GM19395 (cell line): ENCODE data around the gene ASTL.
"Not testable (repeated sequence)": the region's sequence is repeated elsewhere in the genome, so short reads cannot be mapped to it uniquely, and the experiment has no call there.

ENCODE experiments used
- ATAC-seq: cut with Tn5 transposase; IDR thresholded peaks from one replicate; pipeline ENCODE4 v1.9.1; 2021; ENCODE audit warnings: mild to moderate bottlenecking, moderate library complexity; ENCODE audit not compliant: unreplicated experiment

The ASTL gene

DNA sequence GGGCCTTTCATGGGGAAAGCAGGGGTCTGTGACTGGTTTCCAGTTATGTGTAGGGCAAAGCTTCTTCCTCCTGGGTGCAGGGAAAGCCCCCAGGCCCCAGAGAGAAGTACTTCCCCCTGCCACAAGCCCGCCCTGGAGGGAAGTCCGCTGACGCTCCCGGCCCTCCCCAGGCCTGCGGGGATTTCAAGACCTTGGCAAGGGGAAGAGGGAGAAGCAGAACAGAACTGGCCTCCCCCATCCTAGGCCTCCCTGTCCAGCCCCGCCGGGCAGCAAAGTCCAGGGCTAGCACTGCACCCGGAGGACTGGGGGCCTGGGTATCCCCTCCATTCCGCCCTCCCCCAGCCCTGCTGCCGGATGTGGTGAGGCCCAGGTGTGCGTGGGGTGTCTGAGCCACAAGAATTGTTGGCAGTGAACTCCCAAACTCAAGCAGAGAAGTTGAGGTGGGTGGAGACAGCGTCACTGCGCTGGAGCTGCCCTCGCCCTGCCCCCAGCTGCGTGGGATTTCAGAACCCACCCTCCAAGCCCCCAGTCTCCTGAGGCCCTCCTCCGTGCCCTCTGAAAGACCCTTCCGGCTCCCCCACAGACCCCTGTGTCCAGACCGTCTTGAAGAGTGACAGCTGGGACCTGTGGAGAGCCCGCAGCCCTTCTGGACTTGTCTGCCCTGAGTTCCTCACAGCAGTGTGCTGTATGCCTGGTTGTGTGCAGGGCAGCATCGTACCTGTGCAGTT is 8.0 kb upstream of the ASTL start:
- peak; percentile 50 for ATAC-seq

DNA sequence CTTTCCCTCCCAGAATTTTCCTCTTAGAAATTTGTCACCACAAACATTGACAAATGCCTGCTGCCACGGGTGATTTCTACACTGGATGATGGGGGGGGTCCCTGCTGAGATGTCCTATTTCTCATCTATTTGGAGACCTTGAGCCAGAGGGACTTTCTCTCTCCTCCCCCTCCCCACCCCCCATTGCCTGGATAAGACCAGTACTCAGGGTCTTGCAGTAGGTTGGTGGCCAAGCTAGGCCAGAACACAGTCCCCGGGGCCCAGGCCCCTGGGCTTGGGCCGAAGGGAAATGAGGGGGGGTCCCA is 7.5 kb upstream of the ASTL start:
- ATAC-seq = no peak

- peak; percentile 52 for ATAC-seq
These were observed 6.9 kb upstream of the ASTL start, which contains the start of gene DUSP2 for GRCh38 chr2:96145036-96145847. TSS of gene DUSP2 (minus strand) at chr2:96145440. CDS start at chr2:96145354, 86 bp downstream.

- ATAC-seq = peak; percentile 1
These were observed 6.3 kb upstream of the ASTL start for GRCh38 chr2:96144481-96145035.

- ATAC-seq = no peak
These were observed 5.7 kb upstream of the ASTL start for GRCh38 chr2:96143848-96144480.

DNA sequence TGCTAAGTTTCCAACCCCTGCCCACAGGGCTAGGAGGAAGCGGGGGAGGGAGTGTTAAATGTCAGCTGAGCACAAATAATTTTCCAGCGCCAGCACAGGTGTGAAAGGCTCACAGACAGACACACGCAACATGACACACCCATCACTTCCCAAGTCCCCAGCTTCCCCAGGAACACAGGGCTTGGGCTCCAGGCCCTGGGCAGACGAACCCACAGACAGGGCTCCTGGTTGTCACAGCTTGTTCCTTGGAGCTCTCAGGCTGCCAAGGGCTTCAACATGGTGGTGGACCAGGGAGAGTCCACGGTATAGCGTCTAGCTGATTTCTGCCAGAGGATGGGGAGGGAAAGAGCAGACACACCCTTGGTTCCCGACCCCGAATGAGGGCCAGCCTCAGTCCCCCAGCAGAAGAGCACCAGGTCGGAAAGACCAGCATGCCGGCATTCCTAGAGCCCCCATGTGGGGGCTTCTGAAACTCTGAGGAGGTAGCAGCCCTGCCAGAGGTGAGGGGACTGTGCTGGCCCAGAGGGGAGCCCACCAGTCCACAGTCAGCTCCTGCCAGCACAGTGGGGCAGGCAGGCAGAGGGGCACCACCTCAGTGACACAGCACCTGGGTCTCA is 5.0 kb upstream of the ASTL start:
- no peak for ATAC-seq

GRCh38 chr2:96142217-96143113 is 4.2 kb upstream of the ASTL start:
- ATAC-seq = no peak

GRCh38 chr2:96141624-96141967 is 3.3 kb upstream of the ASTL start:
- ATAC-seq = not testable (repeated sequence)

GRCh38 chr2:96140941-96141623 is 2.8 kb upstream of the ASTL start:
- ATAC-seq = no peak

GRCh38 chr2:96139181-96139758 is 968 bp upstream of the ASTL start:
- no peak for ATAC-seq

- no peak for ATAC-seq
These were observed 752 bp downstream of the ASTL start for GRCh38 chr2:96137321-96138178.

DNA sequence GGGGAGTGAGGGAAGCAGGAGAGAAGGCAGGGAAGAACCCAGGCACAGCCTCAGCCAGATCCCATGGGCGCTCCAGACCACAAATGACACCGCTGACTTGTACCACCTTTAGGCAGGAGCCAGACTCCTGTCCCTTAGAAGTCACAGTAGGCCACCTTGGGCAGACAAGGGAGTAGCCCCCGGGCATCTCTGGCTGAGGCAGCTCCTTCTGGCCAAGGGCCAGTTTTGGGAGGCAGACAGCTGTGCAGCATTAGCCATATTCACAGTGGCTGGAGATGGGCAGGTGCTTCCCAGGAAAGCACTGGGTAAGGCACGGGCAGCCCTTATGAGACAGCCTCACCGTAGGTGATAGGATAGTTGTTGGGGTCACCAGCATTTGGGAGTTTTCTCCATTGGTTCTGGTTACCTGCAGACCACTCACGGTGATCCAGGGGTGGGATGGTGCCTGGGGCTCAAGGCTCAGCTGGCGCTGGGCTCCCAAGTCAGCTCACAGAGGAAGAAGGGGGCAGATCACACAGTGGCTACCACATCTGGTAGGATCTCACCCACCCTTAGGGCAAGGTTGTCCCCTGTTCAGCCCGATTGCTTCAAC is 2.1 kb downstream of the ASTL start:
- ATAC-seq = no peak

DNA sequence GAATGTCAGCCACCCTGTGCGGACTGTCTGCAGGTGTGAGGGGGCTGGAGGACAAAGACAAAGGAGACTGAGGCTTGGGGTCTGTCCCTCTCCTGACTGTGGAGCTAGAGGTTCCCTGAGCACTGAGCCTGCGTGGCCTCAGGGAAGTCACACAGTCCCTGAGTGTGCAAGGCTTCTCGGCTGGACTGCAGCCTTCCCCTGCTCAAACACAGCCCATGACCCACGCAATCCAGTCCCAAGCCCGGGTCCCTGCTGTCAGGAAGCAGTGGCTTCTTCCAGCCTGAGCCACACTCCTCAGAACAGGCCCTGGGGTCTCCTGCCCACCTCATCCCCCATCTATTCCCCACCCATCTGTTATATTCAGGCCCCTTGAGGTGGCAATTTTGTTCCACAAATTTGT is 2.7 kb downstream of the ASTL start:
- ATAC-seq = no peak

DNA sequence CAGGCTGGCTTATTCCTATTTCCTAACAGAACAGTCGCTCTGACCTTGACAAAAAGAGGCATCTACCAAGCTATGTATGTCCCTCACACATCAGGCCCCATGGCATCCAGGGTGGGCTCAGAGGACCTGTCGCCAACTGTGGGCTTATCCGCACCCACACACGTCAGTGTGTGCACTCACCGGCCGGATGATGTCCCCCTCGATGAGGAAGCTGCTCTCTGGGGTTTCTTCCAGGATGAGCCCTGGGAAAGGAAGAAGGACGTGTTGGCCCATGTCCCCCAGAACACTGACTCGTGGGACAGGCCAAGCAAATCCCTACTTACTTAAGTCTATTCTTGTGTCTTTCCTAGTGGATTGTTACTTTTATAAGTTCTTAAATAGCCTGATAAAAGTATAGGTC is 3.1 kb downstream of the ASTL start:
- no peak for ATAC-seq

- no peak for ATAC-seq
These were observed 3.9 kb downstream of the ASTL start for GRCh38 chr2:96134421-96134820.

GRCh38 chr2:96131813-96132745 is 6.2 kb downstream of the ASTL start:
- no peak for ATAC-seq
